Urothelium cell line (cell line): Measurements from ENCODE around the gene MLF2.
"Not testable (repeated sequence)": the region's sequence is repeated elsewhere in the genome, so short reads cannot be mapped to it uniquely, and the experiment has no call there.

Experiments
- DNase-seq: peaks from one replicate; pipeline ENCODE4 v3.0.0; 2011; ENCODE audit warnings: low spot score, mixed read lengths
- FAIRE-seq: peaks from 2 replicates; lab custom pipeline; 2011; peaks lifted over from hg19 to GRCh38; lab: Jason Lieb, UNC

Gene MLF2

GRCh38 chr12:6765634-6766581, 13.0 kb upstream of the MLF2 start, which contains the start of gene PTMS:
PTMS (plus strand) TSS chr12:6766363; CDS start chr12:6766706, 343 bp downstream.
- DNase-seq (peak; percentile 96), FAIRE-seq (peak; percentile 92)

GRCh38 chr12:6765048-6765633, 12.2 kb upstream of the MLF2 start:
- no peak for DNase-seq
- FAIRE-seq = no peak

DNA sequence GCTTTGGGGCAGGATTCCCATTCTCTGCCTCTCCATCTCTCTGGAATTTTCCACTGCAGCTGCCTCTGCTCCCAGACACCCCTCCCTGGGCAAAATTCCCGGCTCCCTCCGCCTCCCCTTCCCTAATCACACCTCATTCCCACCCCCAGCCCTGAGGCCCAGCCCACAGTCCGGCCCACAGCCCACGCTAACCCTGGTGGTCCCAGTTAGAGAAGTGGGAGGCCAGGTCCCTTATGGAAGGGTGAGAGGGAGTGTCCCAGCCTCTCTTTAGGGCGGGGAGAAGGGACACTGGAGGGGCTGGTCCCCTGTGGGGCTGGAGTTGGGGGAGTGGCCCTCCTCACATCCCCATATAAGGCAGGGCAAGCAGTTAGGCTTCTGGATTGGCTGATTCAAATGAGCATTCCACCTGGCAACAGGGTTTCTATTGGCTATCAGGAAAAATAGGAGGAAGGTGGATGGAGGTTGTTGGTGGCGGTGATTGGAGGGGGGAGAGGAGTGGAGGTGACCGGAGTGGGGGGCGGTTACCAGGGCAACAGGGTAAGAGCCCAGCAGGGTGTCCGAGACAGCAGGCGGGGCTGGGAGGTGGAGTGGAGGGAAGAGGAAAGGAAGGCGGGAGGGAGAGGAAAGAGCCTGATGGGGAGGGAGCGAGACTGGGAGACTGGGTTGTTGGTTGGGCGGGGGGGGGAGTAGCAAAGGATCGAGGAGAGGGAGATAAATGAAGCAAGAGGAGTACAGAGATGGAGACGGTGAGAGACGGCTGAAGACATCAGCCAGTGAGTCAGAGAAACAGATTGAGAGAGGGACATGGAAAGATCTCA, 11.3 kb upstream of the MLF2 start:
- DNase-seq = peak; percentile 96
- FAIRE-seq = peak; percentile 90

GRCh38 chr12:6763380-6763779, 10.4 kb upstream of the MLF2 start:
- no peak for FAIRE-seq
- DNase-seq = no peak

GRCh38 chr12:6759741-6760140, 6.8 kb upstream of the MLF2 start:
- FAIRE-seq (no peak), DNase-seq (no peak)

GRCh38 chr12:6758506-6759095, 5.7 kb upstream of the MLF2 start:
- DNase-seq (no peak), FAIRE-seq (no peak)

DNA sequence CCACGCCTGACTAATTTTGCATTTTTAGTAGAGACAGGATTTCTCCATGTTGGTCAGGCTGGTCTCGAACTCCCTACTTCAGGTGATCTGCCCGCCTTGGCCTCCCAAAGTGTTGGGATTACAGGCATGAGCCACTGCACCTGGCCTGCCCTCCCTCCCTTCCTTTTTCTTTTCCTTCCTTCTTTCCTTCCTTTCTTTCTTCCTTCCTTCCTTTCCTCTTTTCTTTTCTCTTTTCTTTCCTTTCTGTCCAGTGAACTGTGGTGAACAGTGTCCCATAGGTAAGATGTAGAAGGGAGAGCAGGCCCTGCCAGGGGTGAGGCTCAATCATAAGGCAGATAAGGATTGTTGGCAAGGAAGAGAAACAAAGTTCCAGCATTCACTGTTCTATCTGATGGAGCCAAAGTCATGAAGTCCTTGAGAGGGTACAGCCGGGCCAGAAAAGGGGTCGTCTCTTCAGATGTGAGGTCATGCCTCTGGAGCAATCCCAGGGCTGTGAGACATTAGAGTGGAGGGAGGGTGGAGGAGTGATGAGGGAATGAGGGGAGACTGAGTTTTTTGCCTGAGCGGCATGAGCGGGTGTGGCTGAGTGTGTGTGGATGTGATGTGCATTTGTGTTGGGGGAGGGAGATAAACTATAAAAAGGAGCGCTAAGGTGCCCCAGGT, 4.2 kb upstream of the MLF2 start:
- DNase-seq (no peak), FAIRE-seq (no peak)

GRCh38 chr12:6754411-6754810, 1.5 kb upstream of the MLF2 start:
- DNase-seq (no peak), FAIRE-seq (no peak)

GRCh38 chr12:6753772-6754356, 923 bp upstream of the MLF2 start:
- FAIRE-seq = no peak
- DNase-seq = no peak

- FAIRE-seq = no peak
- peak; percentile 68 for DNase-seq
These were observed 597 bp downstream of the MLF2 start for GRCh38 chr12:6752167-6752920.

GRCh38 chr12:6751767-6752166, 1.2 kb downstream of the MLF2 start:
- FAIRE-seq (peak; percentile 50), DNase-seq (no peak)

- DNase-seq (no peak), FAIRE-seq (no peak)
These were observed 2.4 kb downstream of the MLF2 start for GRCh38 chr12:6750506-6750905.

DNA sequence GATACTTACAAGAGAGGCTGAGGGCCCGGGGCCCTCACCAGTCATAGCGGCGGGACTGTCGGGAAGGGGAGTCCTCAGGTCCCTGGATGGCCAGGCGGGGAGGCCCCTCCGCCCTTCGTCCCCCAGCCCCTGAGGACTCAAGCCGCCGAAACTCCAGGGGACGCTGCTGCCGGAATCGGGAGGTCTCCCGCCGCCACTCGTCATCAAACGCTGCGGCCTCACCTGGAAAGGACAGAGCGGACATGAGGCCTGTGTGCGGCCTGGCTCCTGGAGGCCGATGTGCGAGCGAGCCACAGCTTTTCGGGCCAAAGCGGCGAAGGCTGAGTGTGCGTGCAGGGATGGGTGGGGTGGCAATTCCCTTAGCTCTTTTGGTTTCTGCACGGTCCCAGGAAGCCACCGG, 4.2 kb downstream of the MLF2 start:
- no peak for FAIRE-seq
- DNase-seq = no peak

DNA sequence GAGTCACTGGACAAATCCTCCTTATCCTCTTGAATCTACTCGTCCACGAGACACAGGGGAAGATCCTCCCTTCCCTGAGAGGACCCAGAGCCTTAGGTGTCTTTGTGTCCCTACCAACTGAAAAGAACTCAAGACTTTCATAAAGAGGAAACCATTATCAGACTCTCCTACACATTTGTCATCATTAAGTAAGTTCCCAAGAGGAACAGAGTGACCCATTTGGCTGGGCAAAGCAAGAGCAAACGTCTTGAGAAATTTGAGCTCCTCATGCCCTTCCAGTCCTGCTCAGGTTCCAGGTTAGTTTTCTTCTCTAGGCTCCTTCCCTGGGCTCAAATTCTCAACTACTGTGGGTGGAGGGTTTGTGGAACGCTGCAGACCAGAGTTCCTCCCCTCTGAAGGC, 5.7 kb downstream of the MLF2 start:
- FAIRE-seq (no peak), DNase-seq (no peak)

DNA sequence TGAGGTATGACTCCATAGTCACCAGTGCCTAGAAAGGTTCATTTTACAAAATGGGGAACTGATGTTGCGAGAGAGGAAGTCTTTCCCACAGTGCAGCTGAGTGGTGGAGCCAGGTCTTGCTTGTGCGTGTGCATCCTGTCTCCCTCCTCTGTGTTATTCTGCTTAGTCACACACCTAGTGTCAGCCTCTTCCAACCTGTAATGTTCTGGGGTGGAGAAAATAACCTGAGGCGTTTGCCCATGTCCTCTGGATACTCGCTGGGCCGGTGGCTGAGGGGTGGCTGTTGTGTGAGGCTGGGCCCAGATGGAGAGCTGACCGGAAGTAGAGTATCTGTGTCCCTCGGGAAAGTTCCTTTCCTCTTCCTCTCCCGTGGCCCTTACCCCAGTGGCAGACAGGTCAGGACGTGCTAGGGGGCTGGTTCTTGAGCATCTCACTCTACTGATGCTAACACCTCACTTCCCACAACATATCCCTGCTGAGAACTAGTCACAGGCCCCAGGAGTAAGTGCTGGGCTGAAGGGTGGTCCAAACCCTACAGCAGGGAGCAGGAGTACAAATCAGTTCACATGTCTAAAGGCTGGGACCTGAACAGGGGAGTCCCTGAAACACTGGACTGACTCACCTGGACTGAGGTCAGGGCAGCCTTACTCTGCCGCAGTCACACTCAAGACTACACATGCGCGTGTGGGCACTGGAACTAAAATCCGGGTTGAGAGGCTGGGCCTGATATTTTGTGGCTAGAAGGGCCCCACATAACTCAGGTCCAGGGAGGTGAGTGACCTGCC, 7.0 kb downstream of the MLF2 start:
- FAIRE-seq (no peak), DNase-seq (no peak)

GRCh38 chr12:6743300-6743699, 9.6 kb downstream of the MLF2 start:
- not testable (repeated sequence) for FAIRE-seq, DNase-seq

DNA sequence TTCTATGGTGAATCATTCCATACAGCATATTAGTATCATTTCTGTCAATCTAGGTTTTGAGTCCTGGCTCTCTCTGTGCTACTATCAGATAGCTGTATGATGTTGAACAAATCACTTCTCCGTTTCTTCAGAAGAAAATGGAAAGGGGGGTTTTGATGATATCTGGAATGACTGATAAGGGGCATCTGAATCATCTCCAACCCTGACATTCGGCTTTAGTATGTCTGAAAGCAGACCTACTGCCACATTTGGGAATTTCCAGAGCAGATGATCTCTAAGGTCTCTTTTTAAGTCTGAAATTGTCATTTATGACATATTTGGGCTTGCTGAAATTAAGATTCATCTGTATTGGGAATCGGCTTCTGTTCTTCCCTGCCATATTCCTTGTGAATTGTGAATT, 10.1 kb downstream of the MLF2 start:
- DNase-seq (no peak), FAIRE-seq (peak; percentile 76)

DNA sequence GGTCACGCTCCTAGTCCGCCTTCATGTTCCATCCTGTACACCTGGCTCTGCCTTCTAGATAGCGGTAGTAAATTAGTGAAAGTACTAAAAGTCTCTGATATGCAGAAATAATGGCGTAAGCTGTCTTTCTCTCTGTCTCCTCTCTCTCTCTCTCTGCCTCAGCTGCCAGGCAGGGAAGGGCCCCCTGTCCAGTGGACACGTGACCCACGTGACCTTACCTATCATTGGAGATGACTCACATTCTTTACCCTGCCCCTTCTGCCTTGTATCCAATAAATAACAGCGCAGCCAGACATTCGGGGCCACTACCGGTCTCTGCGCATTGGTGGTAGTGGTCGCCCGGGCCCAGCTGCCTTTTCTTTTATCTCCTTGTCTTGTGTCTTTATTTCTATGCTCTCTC, 10.9 kb downstream of the MLF2 start:
- FAIRE-seq, DNase-seq: not testable (repeated sequence)
